Stimulated activated CD4-positive, alpha-beta T cell treated with anti-CD3 and anti-CD28 coated beads, Interleukin-4, amount 100 ng/mL, for 4 hours (primary cell): ENCODE measurements around the gene EEA1.

ENCODE experiments used
- DNase-seq, 2 experiments: peaks; one replicate each; pipeline ENCODE4 v3.0.0-alpha.2; 2020

The EEA1 gene

GRCh38 chr12:92739113-92739512 lies 190.0 kb downstream of the EEA1 start:
- DNase-seq, result no peak

GRCh38 chr12:92737855-92738850 lies 190.9 kb downstream of the EEA1 start:
- no peak for DNase-seq

GRCh38 chr12:92736605-92737004 lies 192.5 kb downstream of the EEA1 start:
- no peak for DNase-seq

GRCh38 chr12:92735131-92735721 lies 193.9 kb downstream of the EEA1 start:
- DNase-seq, result no peak

GRCh38 chr12:92733661-92734060 lies 195.4 kb downstream of the EEA1 start:
- no peak for DNase-seq

- no peak for DNase-seq
Measured at GRCh38 chr12:92733181-92733580, 195.9 kb downstream of the EEA1 start.

GRCh38 chr12:92732716-92733115 lies 196.4 kb downstream of the EEA1 start:
- no peak for DNase-seq

GRCh38 chr12:92732216-92732615 lies 196.9 kb downstream of the EEA1 start:
- no peak for DNase-seq

GRCh38 chr12:92730758-92731157 lies 198.3 kb downstream of the EEA1 start:
- DNase-seq, result no peak

GRCh38 chr12:92729773-92730305 lies 199.3 kb downstream of the EEA1 start:
- DNase-seq, result no peak

- DNase-seq, result no peak
Measured at GRCh38 chr12:92726850-92727249, 202.2 kb downstream of the EEA1 start.

- no peak for DNase-seq
Measured at GRCh38 chr12:92722897-92723296, 206.2 kb downstream of the EEA1 start.

GRCh38 chr12:92721656-92722055 lies 207.4 kb downstream of the EEA1 start:
- no peak for DNase-seq

GRCh38 chr12:92721130-92721529 lies 208.0 kb downstream of the EEA1 start:
- no peak for DNase-seq
